HL-60 (cell line): ENCODE results near the gene DMAC2.

ENCODE experiments used
- CTCF ChIP-seq: IDR thresholded peaks from one replicate; pipeline ENCODE4 v1.5.1; 2011; ENCODE audit warnings: low read length, control low read depth, inconsistent platforms; ENCODE audit not compliant: insufficient read depth
- POLR2AphosphoS5 ChIP-seq: IDR thresholded peaks from 2 replicates; pipeline ENCODE4 v1.6.1; 2012; ENCODE audit warnings: low read depth
- REST ChIP-seq: IDR thresholded peaks from 2 replicates; pipeline ENCODE4 v1.6.1; 2012; ENCODE audit warnings: low read depth; ENCODE audit not compliant: insufficient replicate concordance
- SPI1 ChIP-seq: IDR thresholded peaks from 2 replicates; pipeline ENCODE4 v1.6.1; 2012; ENCODE audit warnings: low read depth, mild to moderate bottlenecking, borderline replicate concordance

GRCh38 chr19:41455936-41456335 lies 16.2 kb upstream of the DMAC2 start:
- no peak for TF ChIP-seq CTCF
- TF ChIP-seq POLR2AphosphoS5: no peak
- TF ChIP-seq SPI1: no peak
- no peak for TF ChIP-seq REST
